NOMO-1 treated with DMSO at 0.1 percent for 48 hours (cell line): Measurements from ENCODE around the gene MAST3.
"Not testable (repeated sequence)": the region's sequence is repeated elsewhere in the genome, so short reads cannot be mapped to it uniquely, and the experiment has no call there.

Experiments used
- DNase-seq: peaks from one replicate; lab custom pipeline; 2025; ENCODE audit not compliant: unreplicated experiment; lab: John Stamatoyannopoulos, UW

The MAST3 gene

GRCh38 chr19:18157465-18158063 lies 60.0 kb downstream of the MAST3 start:
- no peak for DNase-seq

- no peak for DNase-seq
Measured at GRCh38 chr19:18158467-18158866, 60.9 kb downstream of the MAST3 start.

- not testable (repeated sequence) for DNase-seq
Measured at GRCh38 chr19:18159059-18159616, 61.6 kb downstream of the MAST3 start.

- no peak for DNase-seq
Measured at GRCh38 chr19:18159810-18160209, 62.2 kb downstream of the MAST3 start.

- no peak for DNase-seq
Measured at GRCh38 chr19:18160493-18160970, 63.0 kb downstream of the MAST3 start.

- DNase-seq = no peak
Measured at GRCh38 chr19:18160971-18161635, 63.5 kb downstream of the MAST3 start.

GRCh38 chr19:18161636-18162002 lies 64.0 kb downstream of the MAST3 start:
- no peak for DNase-seq

GRCh38 chr19:18164072-18164471 lies 66.5 kb downstream of the MAST3 start:
- DNase-seq = no peak

- no peak for DNase-seq
Measured at GRCh38 chr19:18165794-18166544, 68.4 kb downstream of the MAST3 start.

- DNase-seq = no peak
Measured at GRCh38 chr19:18167011-18167410, 69.4 kb downstream of the MAST3 start.

- peak; percentile 44 for DNase-seq
Measured at GRCh38 chr19:18167975-18168645, 70.5 kb downstream of the MAST3 start.

GRCh38 chr19:18168673-18169381 lies 71.2 kb downstream of the MAST3 start:
- DNase-seq = no peak

- peak; percentile 28 for DNase-seq
Measured at GRCh38 chr19:18170714-18171255, 73.2 kb downstream of the MAST3 start.

GRCh38 chr19:18171605-18172327 lies 74.2 kb downstream of the MAST3 start:
- DNase-seq = no peak

GRCh38 chr19:18172331-18173053 lies 74.9 kb downstream of the MAST3 start:
- DNase-seq = no peak

GRCh38 chr19:18173054-18173571 lies 75.5 kb downstream of the MAST3 start:
- peak; percentile 61 for DNase-seq

- DNase-seq = peak; percentile 66
Measured at GRCh38 chr19:18173572-18174288, 76.2 kb downstream of the MAST3 start, which contains the start of gene IFI30. Gene IFI30 (plus strand): TSS chr19:18173813. CDS start chr19:18173842, 29 bp downstream.

GRCh38 chr19:18174983-18175382 lies 77.4 kb downstream of the MAST3 start:
- DNase-seq = no peak
